DMS114 treated with DMSO at 0.1 percent for 48 hours (cell line): ENCODE results near the gene WAPL.
"Not testable (repeated sequence)": the region's sequence is repeated elsewhere in the genome, so short reads cannot be mapped to it uniquely, and the experiment has no call there.

ENCODE experiments used
- DNase-seq: peaks from one replicate; lab custom pipeline; 2025; ENCODE audit not compliant: unreplicated experiment; lab: John Stamatoyannopoulos, UW

The WAPL gene

GRCh38 chr10:86391236-86391840 lies 130.3 kb downstream of the WAPL start:
- no peak for DNase-seq

DNA sequence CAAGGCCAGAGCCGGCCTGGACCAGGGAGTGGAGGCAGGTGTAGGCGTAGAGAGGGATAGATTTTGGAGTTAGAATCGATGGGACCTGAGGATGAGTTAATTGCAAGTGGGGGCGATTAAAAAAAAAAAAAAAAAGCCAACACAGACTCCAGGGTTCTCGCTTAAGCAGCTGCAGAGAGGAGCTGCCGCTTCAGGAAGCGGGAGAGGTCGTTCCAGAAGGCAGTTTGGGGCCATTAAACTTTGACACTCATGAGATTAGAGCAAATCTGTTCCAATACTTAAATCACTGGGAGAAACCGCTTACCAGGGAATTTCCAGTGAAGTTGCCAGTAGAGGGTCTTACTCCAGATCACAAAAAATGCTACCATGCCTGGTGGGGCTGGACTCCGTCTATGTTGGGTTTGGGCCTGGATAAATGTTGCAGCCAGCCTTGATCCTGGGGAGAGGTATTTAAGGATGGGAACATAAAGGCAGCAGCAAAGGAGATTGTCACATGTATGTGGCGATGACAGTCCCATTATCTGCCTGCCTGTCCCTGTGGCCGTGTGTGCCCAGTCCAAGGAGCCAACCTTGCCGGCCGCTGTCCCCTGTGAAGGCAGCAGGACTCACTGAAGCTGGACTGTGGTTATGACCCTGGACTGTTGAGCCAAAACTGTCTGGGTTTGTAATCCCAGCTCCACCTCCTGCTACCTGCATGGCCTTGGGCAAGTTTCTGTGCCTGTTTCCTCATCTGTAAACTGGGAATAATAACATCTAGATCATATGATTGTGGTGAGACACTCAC lies 131.1 kb downstream of the WAPL start:
- no peak for DNase-seq

DNA sequence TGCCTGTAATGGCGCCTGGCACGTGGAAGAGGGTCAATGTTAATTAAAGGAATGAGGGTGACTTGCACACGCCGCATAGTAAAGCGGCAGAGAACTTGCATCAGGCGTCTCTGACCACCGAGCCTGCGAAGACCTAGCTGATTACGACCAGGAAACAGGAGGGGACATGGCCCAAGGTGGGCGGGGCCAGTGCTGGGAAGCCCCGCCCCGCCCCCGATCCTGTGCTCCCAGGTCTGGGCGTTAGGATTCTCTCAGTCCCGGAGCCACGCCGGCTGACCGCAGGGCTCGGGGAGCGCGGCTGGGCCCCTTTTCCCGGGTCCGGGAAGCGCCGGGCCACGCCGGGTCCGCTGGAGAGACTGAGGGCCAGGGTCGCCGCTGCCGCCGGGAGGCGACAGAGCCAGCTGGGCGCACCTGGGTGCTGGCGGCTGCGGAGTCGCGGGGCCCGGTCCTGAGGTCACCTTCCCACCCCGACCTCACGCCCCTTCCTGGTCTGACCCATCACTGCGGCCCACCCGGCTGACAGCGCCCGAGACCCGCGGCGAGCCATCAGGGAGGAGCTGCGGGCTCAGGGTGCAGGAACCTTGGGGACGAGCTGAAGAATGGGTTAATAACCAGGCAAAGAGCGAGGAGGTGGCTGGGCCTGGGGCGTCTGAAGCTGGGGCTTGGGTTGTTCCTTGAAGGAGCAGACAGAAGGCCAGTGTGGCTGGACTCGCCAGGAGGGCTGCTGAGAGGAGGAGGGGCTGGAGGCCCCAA lies 132.0 kb downstream of the WAPL start:
- peak; percentile 49 for DNase-seq

DNA sequence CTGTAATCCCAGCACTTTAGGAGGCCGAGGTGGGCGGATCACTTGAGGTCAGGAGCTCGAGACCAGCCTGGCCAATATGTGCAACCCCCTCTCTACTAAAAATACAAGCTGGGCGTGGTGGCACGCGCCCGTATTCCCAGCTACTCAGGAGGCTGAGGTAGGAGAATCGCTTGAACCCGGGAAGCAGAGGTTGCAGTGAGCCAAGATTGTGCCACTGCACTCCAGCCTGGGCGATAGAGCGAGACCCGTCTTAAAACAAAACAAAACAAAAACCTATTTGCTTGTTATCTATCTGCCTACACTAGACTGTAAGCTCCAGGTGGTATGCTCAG lies 132.5 kb downstream of the WAPL start:
- not testable (repeated sequence) for DNase-seq

DNA sequence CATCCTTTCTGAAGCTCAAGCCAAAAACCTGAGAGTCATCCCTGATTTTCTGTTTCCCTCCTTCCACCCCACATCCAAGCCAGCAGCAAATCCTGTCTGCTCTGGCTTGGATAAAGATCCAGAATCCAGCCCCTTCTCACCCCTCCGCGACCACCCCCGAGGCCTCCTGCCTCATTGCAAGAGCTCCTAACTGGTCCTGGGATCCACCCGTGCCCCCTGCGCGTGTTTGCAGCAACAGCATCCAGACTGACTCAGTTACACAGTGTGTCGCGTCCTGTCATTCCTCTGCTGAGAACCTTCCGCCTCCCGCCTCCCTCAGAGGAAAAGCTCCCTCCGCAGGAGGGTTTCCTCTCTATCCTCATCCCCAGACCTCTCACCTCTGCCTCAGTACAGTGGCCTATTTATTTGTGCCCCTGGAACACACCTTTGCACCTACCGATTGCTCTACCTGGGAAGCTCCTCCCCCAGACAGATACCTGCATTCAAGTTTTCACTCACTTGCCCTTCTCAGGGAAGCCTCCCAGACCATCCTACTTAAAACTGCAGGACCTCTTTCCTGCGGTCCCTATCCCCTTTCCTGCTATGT lies 133.4 kb downstream of the WAPL start:
- DNase-seq: no peak

- no peak for DNase-seq
Observed at GRCh38 chr10:86387178-86387794, 134.3 kb downstream of the WAPL start.

DNA sequence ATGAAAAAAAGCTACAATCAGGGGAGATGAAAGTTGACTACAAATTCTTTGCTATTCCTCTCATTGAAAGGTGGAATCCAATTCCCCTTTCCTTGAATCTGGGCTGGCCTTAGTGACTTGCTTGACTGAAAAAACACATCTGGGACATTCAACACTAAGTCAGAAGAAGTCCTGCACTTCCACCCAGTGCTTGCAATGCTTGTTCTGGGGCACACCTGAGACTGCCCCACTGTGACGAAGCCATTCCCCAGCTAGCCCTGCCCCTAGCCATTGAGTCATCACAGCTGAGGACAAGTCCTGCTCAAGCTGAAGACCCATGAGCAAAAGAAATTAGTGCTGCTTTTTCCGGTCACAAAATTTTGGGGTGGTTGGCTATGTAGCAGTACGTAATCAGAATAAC lies 135.8 kb downstream of the WAPL start:
- no peak for DNase-seq
